ENCODE data around the gene COL6A1. TPM values are rescaled to one million over a fixed set of nuclear protein-coding genes. Genes with fewer than 3 reads are reported as not detected.
"Not testable (repeated sequence)": the region's sequence is repeated elsewhere in the genome, so short reads cannot be mapped to it uniquely, and the experiment has no call there.

COL6A1 gene
- total RNA-seq, 6 experiments from 2014 or later: 350 to 415 (median 382) TPM

DNA sequence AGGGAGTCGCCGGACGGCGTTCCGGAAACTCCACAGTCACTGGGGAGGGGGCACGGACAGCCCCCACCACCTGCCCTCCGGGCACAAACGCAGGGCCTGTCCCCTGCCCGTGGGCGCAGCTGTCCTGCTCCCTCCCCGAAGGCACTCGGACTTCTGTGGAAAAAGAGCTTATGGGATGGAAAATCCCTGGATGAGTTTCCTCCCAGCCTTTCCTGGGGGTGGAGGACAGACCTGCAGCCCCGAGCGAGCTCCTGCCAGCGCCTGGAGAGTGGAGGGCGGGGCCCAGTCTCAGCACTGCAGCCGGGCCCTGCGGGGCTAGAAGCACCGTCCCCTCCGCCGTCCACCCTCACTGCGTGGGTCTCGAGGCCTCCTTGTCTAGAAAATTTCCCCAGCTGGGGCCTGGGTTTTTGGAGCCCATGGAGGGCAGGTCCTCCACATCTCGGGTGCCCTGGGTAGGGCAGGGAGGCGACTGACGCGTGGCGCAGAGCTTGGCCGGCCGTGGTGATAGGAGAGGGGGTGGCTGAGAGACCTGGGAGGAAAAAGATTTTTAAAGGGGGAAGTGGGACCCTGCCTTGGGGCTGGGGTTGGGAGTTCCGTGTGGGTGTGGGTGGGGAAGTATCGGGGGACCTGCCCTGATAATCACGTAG is 6.4 kb upstream of the COL6A1 start:
- Mint-ChIP-seq H3K9me3 (no peaks in the 10 kb centered on the region), H3K27me3 (ENCODE audit: insufficient read depth) (no peaks in the 10 kb centered on the region; the same call in none of the 2 replicates), H3K4me1 (ENCODE audit: low read depth) (peaks cover 36% of the 10 kb centered on the region), H3K4me3 (peak overlapping the region; percentile 83; the same call in 1 of the 2 replicates), H3K27ac (peak overlapping the region; percentile 93), H3K36me3 (ENCODE audit: low read depth) (no peaks in the 10 kb centered on the region)
- TF ChIP-seq, protein P1, sequence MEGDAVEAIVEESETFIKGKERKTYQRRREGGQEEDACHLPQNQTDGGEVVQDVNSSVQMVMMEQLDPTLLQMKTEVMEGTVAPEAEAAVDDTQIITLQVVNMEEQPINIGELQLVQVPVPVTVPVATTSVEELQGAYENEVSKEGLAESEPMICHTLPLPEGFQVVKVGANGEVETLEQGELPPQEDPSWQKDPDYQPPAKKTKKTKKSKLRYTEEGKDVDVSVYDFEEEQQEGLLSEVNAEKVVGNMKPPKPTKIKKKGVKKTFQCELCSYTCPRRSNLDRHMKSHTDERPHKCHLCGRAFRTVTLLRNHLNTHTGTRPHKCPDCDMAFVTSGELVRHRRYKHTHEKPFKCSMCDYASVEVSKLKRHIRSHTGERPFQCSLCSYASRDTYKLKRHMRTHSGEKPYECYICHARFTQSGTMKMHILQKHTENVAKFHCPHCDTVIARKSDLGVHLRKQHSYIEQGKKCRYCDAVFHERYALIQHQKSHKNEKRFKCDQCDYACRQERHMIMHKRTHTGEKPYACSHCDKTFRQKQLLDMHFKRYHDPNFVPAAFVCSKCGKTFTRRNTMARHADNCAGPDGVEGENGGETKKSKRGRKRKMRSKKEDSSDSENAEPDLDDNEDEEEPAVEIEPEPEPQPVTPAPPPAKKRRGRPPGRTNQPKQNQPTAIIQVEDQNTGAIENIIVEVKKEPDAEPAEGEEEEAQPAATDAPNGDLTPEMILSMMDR (IDR thresholded peaks at IDR 0.05): no peak
- peak; percentile 18 for DNase-seq

DNA sequence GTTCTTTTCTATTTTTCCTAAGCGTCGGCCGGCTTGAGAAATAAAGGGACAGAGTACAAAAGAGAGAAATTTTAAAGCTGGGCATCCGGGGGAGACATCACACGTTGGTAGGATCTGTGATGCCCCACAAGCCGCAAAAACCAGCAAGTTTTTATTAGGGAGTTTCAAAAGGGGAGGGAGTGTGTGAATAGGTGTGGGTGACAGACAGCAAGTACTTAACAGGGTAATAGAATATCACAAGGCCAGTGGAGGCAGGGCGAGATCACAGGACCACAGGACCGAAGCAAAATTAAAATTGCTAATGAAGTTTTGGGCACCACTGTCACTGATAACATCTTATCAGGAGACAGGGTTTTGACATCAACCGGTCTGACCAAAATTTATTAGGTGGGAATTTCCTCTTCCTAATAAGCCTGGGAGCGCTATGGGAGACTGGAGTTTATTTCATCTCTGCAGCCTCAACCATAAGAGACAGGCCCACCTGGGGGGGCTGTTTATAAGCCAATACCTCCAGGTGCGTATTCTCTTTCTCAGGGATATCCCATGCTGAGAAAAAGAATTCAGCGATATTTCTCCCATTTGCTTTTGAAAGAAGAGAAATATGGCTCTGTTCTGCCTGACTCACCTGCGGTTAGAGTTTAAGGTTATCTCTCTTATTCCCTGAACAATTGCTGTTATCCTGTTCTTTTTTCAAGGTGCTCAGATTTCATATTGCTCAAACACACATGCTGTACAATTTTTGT is 5.7 kb upstream of the COL6A1 start:
- H3K27me3 Mint-ChIP-seq (ENCODE audit: insufficient read depth); H3K4me3 Mint-ChIP-seq; DNase-seq; H3K27ac Mint-ChIP-seq; H3K36me3 Mint-ChIP-seq (ENCODE audit: low read depth); H3K9me3 Mint-ChIP-seq: not testable (repeated sequence)
- peaks cover 34% of the 10 kb centered on the region for H3K4me1 Mint-ChIP-seq (ENCODE audit: low read depth)

GRCh38 chr21:45976701-45977311 is 4.8 kb upstream of the COL6A1 start:
- no peak for DNase-seq
- no peak overlapping the region for H3K27ac Mint-ChIP-seq
- H3K9me3 Mint-ChIP-seq: no peaks in the 10 kb centered on the region
- H3K27me3 Mint-ChIP-seq (ENCODE audit: insufficient read depth): no peaks in the 10 kb centered on the region; the same call in 1 of the 2 replicates
- no peak overlapping the region for H3K4me3 Mint-ChIP-seq
- H3K36me3 Mint-ChIP-seq (ENCODE audit: low read depth): no peaks in the 10 kb centered on the region
- H3K4me1 Mint-ChIP-seq (ENCODE audit: low read depth): peaks cover 25% of the 10 kb centered on the region
- TF ChIP-seq, protein P1 (IDR thresholded peaks at IDR 0.05): no peak

DNA sequence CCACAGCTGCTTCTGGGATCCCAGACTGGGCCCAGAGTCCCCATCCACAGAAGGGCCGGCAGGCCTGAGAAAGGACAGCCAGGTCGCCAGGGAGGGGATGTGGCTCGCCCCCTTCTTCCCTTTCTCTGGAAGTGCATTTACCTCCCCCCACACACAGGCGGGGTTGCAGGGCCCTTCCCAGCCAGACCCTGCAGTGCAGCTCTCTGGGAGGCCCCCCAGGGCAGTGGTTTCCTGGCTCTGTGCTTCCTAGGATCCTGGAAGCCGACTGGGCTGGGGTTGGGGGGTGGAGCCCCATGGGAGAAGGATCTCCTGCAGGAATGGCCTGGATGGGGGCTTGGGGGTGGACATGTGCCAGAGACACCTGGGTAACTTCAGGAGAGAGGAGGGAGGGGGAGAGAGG is 4.2 kb upstream of the COL6A1 start:
- Mint-ChIP-seq H3K9me3 (no peaks in the 10 kb centered on the region), H3K27me3 (ENCODE audit: insufficient read depth) (no peaks in the 10 kb centered on the region; the same call in 1 of the 2 replicates), H3K36me3 (ENCODE audit: low read depth) (no peaks in the 10 kb centered on the region), H3K4me1 (ENCODE audit: low read depth) (peaks cover 23% of the 10 kb centered on the region), H3K27ac (no peak overlapping the region), H3K4me3 (no peak overlapping the region)
- TF ChIP-seq, protein P1 (IDR thresholded peaks at IDR 0.05): no peak
- DNase-seq: no peak

- no peak overlapping the region for H3K27ac Mint-ChIP-seq
These were observed 2.4 kb upstream of the COL6A1 start for GRCh38 chr21:45979141-45979631.

More at GRCh38 chr21:45979141-45979631, 2.4 kb upstream of the COL6A1 start:
- no peak for DNase-seq
- TF ChIP-seq, protein P1 (IDR thresholded peaks at IDR 0.05): no peak
- Mint-ChIP-seq H3K4me1 (ENCODE audit: low read depth) (peaks cover 13% of the 10 kb centered on the region), H3K36me3 (ENCODE audit: low read depth) (no peaks in the 10 kb centered on the region), H3K4me3 (no peak overlapping the region), H3K9me3 (no peaks in the 10 kb centered on the region), H3K27me3 (ENCODE audit: insufficient read depth) (no peaks in the 10 kb centered on the region; the same call in 1 of the 2 replicates)

Measured in HFFc6 (cell line).